HG02943 (cell line): ENCODE results near the gene TCF7.

Experiments used
- ATAC-seq: cut with Tn5 transposase; IDR thresholded peaks from one replicate; pipeline ENCODE4 v1.9.1; 2021; ENCODE audit warnings: mild to moderate bottlenecking, low read depth, moderate library complexity; ENCODE audit not compliant: unreplicated experiment

TCF7 gene

DNA sequence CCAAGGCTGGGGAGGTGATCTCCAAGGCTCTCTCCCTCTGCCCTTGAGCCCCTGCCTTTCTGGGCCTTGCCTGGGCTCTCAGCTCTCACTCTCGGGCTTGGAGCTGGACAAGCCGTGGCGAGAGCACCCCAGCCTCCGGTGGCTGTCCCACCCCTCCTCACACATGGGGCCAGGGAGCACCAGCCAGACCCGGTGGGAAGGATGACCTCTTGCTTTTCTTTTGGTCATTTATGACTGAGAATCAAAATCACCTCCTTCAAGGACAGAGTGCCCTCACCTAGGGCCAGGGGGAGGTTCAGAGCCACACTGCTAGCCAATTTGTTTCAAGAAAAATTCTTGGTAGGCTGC, 14.1 kb downstream of the TCF7 start:
- ATAC-seq = no peak

DNA sequence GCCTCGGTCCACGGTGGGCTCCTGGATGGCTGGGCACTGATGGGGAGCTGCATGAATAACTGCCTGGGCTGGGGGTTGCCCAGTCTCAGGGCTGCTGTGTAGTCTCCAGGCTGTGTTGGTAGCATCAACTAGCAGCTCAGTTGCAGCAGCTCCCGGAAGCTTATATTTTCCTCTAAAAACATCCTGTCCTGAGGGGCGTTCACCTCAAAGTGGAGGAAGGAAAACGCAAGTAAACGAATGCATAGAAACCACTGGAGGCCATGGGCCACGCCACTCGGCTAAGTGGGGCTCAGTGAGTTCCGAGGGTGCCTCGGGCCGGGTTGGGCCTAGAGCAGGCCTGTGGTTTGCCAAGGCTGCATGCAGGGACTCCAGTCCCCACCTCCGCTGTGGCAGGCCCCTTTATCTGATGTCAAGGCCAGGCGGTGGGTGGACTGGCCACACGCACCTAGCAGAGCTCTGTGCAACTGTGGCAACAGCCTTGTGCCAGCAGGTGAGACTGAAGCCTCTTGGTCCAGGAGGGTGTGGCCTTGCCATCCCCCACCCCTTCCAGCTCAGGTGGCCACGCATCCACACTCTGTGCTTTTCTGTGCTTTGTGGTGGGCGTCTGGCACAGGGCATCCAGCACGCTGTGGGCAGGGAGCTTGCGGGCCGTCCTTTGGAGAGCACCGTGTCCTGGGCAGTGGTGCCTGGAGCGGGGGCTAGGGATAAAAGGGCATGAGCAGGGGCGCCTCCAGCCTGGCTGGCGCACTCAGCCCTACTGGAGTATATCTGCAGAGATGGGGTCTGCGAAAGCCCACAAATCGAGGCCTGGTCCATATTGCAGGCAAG, 15.1 kb downstream of the TCF7 start:
- no peak for ATAC-seq

DNA sequence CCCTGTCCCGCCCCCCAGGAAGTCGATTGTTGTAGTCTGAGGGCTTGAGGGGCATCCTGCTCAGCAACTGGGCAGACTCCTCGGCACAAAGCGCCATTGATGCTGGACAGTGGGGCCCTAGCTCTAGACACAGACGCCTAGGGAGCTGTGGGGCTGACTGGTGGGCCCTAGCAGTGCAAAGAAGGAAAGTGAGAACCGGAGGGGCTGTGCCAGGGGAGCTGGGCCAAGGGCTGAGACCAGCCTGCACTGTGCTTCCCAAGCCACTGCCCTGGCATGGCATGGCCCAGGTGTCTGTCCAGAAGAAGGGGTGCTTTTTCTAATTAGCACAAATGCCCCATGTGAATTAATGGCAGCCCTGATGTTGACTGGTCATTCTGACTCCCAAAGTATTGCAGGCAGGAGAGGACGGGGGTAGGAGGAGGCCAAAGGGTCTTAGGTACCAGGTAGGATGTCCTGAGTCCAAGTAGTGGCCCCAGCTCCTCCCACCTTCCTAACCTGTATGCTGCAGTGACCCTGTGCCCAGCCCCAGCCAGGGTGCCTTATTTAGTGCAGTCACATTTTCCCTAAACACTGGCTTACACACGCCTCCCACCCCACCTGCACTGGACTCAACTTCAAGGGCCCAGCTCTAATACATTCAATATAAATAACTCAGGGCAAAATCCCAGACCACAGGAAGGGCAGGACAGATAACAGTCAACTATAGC, 15.9 kb downstream of the TCF7 start:
- ATAC-seq = no peak

DNA sequence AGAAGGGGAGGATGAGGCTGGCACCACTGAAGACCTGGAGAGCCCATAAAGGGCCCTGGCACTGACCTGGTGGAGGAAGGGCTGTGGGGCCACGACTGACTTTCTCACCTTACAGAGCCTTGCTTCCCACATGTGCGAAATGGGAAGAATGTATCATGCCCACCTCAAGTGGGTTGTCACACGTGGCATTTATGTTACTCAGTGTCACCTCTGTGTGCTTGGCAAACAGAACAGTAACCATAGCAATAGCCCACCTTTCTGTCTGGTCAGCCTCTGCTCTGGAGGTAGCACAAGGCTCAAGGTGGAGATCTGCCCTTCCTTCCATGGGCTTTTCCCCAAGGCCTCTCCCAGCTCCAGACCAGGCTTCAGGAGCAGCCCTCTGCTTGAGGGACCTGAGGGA, 16.7 kb downstream of the TCF7 start:
- ATAC-seq = no peak

DNA sequence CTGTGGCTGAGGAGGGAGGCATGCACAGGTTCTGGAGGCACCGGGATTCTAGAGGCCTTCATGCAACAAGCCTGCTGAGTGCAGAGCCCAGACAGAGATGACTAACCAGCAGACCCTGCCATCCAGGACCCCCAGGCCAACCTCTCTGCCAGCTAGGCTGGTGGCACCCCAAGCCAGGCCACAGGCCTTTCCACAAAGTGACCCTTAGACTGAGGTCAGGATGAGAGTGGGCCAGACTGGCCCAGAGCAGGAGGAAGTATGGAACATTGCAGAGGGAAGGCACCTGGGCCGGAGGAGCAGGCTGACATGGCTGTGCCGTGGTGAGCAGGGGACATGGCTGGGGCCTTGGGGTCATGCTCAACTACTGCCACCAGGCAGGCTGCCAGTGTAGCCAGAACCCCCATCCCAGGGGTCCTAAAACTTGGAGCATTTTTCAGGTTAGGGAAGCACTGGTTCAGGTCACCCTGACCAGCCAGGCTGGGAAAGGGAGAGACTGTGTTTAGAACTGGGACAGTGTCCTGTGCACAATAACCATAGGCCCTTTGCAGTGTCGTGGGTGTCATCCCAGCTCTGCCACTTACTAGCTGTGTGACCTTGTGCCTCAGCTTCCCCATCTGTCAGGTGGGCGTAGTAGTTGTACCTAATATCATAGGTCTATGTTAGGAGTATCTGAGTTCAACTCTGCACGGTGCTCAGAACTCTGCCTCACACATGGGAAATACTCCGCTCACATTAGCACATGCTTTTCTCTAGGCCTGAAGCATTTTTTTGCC, 17.3 kb downstream of the TCF7 start:
- ATAC-seq = no peak

DNA sequence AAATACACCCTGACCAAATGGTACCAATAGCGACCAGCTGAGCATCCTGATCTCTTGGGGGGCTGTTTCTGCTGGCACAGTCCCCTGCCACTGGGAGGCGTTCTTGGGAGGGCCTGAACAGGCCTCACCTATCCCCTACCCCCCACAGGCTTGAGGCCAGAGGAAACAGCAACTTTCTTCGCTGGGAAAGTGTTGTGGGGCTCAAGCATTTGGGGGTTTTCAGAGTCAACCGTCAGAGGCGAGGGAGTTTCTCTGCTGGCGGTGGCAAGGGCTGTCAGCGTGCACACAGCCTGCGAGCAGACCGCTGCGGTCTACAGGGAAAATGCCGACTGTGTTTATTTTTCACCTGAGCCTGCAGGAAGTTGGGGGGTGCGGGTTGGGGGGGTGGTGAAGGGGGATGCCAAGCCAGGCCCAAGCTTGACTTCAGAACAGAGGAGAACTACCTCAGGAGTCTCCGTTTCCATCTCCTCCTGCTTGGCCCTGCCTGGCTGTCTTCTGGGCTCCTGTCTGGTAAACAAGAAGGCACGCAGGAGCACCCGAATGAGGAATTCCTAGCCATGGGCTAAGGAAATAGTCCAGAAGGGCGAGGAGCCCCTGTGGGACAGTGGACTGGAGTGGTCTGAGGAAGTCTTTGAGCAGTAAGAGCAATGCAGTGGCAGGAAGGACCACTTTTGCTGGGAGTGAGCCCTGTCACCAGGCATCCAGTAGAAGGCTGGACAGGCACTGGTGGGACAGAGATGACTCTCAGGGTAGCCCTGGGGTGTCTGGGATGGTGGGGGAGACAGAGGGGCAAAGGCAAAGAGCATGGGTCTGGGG, 18.1 kb downstream of the TCF7 start:
- ATAC-seq = no peak

DNA sequence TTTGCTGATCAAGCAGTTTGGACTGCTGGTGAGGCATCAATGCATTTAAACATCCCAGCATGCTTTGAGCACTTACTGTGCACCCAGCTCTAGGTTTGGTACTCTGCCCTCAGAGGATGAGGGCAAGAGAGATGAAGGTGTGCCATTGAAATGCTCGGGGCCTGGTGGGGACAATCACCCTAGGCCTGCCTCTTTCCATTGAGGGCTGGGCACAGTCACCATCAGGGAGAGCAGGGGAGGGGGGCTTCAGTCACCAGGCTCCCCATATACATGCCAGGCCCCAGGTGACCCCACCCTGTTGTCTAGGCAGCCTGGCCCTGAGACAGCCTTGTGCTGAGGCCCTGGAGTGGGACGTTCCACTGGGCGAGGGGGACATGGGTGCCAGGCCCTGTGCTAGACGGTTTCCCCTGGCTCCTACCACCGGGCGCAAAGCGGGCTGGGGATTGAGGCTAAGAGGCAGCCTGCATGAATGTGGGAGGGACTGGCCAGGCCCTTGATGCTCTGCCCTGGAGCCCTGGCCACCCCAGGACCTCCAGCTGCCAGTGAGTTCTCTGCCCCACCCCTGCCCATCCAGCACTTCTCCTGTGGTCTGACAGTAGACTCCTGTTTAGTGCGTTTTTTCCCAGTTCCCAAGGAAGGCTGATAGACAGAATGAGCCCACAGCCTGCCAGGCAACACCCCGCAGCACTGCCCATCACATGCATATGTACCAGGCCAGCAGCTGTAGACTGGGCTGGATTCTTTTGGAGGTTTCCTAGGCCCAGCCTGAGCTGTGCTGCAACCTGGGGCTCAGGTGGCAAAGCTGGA, 18.9 kb downstream of the TCF7 start:
- no peak for ATAC-seq

DNA sequence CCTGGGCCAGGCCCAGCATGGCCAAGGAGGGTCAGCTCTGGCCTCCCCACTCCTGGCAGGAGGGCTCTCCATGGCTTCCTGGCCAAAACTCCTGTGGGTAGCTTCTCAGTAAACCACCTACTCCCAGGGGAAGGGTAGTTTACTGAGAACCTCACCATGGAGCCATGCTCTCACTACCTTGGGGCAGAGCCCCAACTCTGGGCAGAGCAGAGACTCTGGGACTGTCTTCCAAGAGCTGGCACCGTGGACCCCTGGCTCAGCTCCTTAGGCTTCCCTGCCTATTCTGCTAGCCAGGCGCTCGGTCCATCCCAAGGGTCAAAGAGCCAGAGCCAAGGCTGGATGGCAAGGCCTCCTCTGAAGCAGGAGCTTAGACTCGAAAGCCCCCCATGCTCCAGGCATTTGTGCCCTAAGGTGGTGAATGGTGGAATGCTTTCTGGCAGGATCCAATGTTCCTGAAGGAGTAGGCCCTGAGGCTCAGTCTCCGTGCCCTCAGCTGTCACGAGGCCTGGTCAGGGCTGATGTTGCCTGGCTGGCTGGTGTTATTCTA, 19.6 kb downstream of the TCF7 start:
- ATAC-seq = no peak

DNA sequence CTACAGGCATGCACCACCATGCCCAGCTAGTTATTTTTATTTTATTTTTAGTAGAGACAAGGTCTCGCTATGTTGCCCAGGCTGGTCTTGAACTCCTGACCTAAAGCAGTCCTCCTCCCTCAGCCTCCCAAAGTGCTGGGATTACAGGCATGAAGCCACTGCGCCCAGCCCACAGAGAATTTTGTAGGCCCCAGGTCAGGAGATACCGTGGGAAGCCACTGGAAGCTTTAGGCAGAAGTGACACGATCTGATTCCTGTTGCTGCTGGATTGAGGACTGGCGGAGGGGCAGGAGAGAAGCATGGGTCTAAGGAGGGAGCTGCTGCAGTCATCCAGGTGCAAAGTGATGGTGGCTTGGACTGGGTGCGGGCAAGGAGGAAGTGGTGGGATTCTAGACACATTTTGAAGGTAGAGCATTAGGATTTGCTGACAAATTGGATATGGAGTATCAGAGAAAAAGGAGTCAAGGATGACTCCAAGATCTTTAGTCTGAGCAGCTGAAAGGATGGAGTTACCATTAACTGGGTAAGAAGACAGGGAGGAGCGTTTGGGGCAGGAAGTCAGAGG, 20.7 kb downstream of the TCF7 start:
- no peak for ATAC-seq

DNA sequence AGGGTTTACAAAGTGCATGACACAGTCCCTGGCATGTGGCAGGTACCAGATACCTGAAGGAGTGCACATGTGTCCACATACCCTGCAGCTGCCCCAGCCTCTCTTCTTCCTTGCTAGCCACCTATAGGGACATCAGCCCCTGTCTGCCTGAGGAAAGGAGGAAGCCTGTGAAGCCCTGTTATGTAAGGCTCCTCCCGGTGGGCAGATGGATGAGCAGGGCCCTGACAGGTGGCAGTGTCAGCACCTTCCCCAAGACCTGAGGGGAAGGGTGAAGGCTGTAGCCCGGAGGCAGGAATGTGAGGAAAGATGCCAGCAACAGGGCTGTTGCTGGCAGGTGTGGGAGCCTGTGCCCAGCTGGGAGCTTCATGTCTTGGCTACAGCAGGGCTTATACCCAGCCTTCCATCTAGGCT, 21.7 kb downstream of the TCF7 start:
- ATAC-seq = no peak

DNA sequence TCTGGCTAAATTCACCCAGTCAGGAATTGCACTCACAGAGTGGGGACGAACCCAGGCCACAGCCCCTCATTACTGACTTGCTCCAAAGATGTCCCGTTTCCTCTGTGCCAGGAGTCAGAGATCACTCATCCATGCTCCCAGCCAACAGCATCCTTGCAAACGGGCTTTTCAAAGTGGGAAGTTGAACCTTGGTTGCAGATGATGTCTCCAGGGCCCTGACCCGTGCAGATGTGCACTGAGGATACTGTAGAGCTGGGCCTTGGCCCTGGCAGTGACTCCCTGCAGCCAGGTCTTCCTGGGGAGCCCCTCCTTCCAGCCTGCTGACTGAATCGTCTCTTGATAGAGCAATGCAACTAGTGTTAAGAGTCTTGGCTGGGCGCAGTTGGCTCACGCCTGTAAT, 22.3 kb downstream of the TCF7 start:
- no peak for ATAC-seq

DNA sequence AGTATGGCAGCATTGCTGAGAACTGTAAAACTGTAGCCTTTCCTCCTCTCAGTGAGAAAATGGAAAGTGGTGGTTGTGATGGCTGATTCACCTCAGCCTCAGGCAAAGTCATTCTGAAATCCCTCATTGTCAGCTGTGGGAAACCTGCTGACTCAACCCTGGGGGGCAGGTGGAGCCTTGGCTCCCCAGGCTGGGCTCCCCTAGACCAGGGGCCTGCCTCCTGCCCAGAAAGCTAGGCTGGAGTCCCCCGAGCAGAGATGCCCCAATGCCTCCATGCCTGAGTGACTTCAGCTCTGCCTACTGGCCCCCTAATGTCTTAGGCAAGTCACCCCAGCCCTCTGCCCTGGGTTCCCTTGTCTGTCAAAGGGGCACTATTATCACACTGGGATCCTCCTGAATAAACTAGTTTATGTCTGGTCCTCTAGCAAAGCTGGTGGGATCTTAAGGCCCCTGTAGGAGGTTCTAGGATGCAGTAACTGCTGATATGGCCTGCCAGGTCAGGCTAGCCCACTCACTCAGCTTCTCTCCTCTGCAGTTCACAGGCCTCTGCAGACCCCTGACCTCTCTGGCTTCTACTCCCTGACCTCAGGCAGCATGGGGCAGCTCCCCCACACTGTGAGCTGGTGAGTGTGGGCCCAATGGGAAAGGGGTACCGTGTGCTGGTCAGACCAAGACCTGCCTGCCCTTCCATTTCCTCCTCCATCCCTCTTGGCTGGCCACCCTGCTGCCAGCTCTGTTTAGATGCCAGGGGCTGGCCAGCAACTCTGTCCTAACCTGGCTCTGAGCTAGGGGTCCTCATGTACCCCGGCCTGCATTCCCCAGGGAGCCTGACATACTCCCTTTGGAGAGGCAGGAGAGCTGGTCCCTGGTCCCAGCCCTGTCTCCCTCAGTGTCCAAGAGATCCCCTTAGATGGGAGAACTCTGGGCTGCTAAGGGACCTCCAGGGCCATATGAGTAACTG, 24.2 kb downstream of the TCF7 start:
- ATAC-seq = no peak

DNA sequence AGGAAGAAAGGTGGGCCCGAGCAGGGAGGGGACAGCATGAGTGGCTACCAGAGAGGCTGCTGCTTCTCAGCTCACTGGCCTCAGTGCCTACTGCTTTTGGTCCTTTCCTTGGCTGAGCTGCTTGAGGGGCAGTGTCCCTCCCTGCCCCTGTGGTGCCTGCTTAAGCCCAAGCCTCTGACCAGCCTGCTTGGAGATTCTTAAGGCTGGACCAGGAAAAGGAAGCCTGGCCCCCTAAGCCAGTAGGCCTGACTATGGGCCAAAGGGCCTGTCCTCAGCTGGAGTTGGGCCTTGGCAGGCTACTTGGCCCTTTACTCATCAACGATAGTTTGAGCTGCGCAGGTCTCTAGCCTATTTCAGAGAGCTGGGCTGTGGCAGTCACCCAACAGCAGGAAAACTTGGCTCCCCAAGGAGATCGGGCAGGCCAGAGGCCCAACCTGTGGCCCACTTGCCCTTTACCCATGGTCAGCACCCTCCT, 24.9 kb downstream of the TCF7 start:
- ATAC-seq = no peak

DNA sequence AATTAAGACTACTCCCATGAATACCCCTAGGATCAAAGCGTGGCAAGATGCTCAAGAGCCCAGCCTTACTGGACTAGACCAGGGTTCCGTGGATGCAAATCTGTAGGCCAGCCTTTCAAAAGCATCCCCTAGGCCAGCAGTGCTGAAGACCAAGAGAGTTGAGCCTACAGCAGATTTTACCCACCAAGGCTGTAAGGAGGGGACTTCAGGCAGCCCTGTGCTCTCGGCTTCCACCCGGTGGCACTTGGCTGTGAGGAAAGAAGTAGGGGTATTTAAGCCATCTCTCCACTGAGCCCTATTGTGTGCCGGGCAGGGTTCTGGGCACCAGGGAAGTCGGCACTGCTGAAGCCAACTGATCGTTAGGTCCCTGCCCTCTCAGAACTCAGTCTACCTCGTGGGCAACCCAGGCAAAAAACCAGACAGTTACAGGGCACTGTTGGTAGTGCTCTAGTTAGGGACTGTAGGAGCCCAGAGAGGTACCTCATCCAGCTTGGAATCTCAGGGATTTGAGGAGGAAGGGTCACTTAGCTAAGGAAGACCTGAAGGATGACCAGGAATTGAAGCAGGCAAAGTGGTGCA, 25.5 kb downstream of the TCF7 start:
- no peak for ATAC-seq

DNA sequence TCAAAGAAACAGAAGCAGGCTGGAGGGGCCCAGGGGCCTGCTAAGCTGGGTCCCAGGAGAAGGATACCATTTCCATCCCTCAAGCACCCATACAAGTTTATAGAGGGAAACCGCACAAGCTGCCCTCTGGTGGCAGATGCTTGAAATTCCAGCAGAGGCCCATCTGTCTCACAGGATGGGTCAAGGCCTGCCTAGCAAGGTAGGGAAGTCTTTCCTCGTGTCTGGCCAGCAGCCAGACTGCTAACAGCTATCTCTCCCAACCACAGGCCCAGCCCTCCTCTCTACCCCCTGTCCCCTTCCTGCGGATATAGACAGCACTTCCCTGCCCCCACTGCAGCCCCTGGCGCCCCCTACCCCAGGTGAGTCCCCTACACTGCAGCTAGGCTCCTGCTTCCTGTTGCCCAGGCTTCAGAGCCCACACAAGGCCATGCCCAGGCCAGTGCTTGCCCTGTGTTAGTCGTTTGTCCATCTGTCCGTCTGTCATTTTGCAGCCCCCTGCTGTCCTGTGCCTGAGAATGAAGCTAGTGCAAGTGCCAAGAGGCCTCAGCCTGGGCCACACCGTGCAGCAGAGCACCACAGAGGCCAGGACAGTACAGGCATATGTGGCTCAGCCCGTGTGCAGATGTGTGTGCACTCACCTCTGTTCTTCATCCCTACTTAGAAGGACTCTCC, 26.2 kb downstream of the TCF7 start:
- ATAC-seq = no peak

DNA sequence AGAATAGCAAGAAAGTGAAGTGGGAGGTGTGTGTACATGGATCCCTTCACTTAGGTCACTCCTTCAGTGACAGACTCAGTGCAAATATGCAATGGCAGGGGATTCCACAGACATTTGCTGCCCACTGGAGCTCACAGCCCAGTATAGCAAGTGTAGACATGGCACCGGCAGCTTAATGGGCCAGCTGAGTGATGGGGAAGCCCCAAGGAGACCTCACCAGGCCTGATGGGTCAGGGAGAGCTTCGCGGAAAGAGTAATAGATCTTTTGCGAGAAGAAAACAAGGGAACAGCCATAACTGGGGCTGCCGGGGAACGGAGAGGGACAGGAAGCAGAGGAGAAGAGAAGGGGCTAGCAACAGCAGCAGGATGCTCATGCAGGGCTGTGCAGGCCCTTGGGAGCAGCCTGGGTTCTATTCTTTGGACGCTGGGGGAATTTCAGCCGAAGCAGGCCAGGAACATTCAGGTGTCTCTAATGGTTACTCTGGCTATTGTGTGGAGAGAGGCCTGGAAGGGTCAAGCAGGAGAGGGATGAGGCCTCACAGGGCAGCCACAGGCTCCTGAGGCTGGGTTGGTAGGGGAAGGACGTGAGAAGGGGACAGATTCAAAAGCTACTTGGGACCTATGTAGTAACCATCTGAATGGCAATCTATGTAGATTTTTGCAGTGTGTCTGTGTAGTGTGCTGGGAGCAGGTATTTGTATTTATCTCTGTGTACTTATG, 27.0 kb downstream of the TCF7 start:
- ATAC-seq = no peak
